T-cell (primary cell): ENCODE measurements around the gene CRTC3. TPM values are rescaled to one million over a fixed set of nuclear protein-coding genes. Genes with fewer than 3 reads are reported as not detected.
"Not testable (repeated sequence)": the region's sequence is repeated elsewhere in the genome, so short reads cannot be mapped to it uniquely, and the experiment has no call there.

Source experiments
- ATAC-seq, 4 experiments: fragments of 200-7000 bp in 3 of 4; fragments of 150-1000 bp in 1 of 4; cut with Tn5 transposase; replicated peaks in 1 of 4; 1 replicate in 3 of 4; 2 replicates in 1 of 4; pipeline ENCODE4 v1.10.0; 2021; ENCODE audit warnings: moderate library complexity in 3 of 4, mild to moderate bottlenecking in 2 of 4, moderate number of reproducible peaks in 1 of 4
- CTCF ChIA-PET, 2 donors: fragments of 300-600 bp; sonication (Branson Sonifier 250); formaldehyde crosslinking; loops; one replicate each; lab custom pipeline; 2022; ENCODE audit warnings: antibody characterized with exemption in 2 of 2; lab: Charles Lee
- POLR2A ChIA-PET, 2 donors: fragments of 300-600 bp; sonication (Branson Sonifier 250); formaldehyde crosslinking; loops; one replicate each; lab custom pipeline; 2022; ENCODE audit warnings: antibody characterized with exemption in 2 of 2; lab: Charles Lee
- DNase-seq, 35 experiments: peaks; one replicate each; pipeline versions ENCODE4 v3.0.0 to v3.0.0-alpha.2; 2013 to 2023
- H3K27ac ChIP-seq: one replicate; pipeline ENCODE4 v1.5.1; 2013; ENCODE audit warnings: low read length
- H3K27me3 ChIP-seq, 2 experiments: replicated peaks in 1 of 2; 1 replicate in 1 of 2; 2 replicates in 1 of 2; pipeline versions ENCODE4 v1.6.1 to v1.7.0; 2013; ENCODE audit warnings: low read length in 1 of 2, mixed read lengths in 1 of 2; ENCODE audit not compliant: control insufficient read depth in 2 of 2, insufficient read depth in 2 of 2; ENCODE audit errors: extremely low read depth in 1 of 2
- H3K36me3 ChIP-seq, 2 donors: 1 replicate in 1 of 2; 2 replicates in 1 of 2; pipeline versions ENCODE4 v1.6.1 to v1.7.0; 2013; ENCODE audit warnings: low read length in 1 of 2; ENCODE audit not compliant: control insufficient read depth in 2 of 2, insufficient read depth in 1 of 2; ENCODE audit errors: extremely low read depth in 1 of 2
- H3K4me1 ChIP-seq, 2 experiments: 1 replicate in 1 of 2; 2 replicates in 1 of 2; pipeline versions ENCODE4 v1.6.1 to v1.7.0; 2013; ENCODE audit warnings: low read length in 2 of 2, mixed read lengths in 1 of 2; ENCODE audit not compliant: insufficient read depth in 2 of 2, control insufficient read depth in 1 of 2; ENCODE audit errors: extremely low read depth in 1 of 2
- H3K4me3 ChIP-seq, 2 donors: 1 replicate in 1 of 2; 2 replicates in 1 of 2; pipeline versions ENCODE4 v1.5.1 to v1.7.0; 2013; ENCODE audit warnings: mild to moderate bottlenecking in 2 of 2, low read length in 1 of 2, moderate library complexity in 1 of 2; ENCODE audit not compliant: control insufficient read depth in 1 of 2; ENCODE audit errors: extremely low read depth in 1 of 2
- H3K9me3 ChIP-seq: 2 replicates; pipeline ENCODE4 v1.7.0; 2013
- H3K27ac Mint-ChIP-seq, 2 donors: one replicate each; pipeline ENCODE4 v1.8.0; 2020 to 2021; ENCODE audit warnings: mild to moderate bottlenecking in 2 of 2, mixed read lengths in 2 of 2
- H3K27me3 Mint-ChIP-seq, 2 donors: one replicate each; pipeline ENCODE4 v1.8.0; 2021 to 2022; ENCODE audit warnings: mixed read lengths in 2 of 2
- H3K36me3 Mint-ChIP-seq: one replicate; pipeline ENCODE4 v1.8.0; 2021; ENCODE audit warnings: mixed read lengths
- H3K4me1 Mint-ChIP-seq, 3 donors: one replicate each; pipeline ENCODE4 v1.8.0; 2020 to 2022; ENCODE audit warnings: mixed read lengths in 3 of 3, mild to moderate bottlenecking in 1 of 3
- H3K4me3 Mint-ChIP-seq, 3 donors: one replicate each; pipeline ENCODE4 v1.8.0; 2020 to 2022; ENCODE audit warnings: mild to moderate bottlenecking in 3 of 3, mixed read lengths in 3 of 3, moderate library complexity in 3 of 3
- H3K9me3 Mint-ChIP-seq, 3 donors: one replicate each; pipeline ENCODE4 v1.8.0; 2020 to 2022; ENCODE audit warnings: mixed read lengths in 3 of 3
- WGBS: methylation state at CpG from one replicate; pipeline ENCODE4 v1.1.5; 2013; ENCODE audit warnings: missing lambda C conversion rate; ENCODE audit not compliant: insufficient coverage; 5-methylcytosine and 5-hydroxymethylcytosine counted together
- total RNA-seq, 35 experiments: library from RNA in 6 of 35; stranded (reverse) in 6 of 35; fragments of 120-200 nt in 1 of 35; gene quantifications; one replicate each; pipeline versions ENCODE4 v1.2.1 to v1.2.4 and lab custom pipeline; 2013 to 2026

CRTC3 gene
- total RNA-seq, 5 donors from 2014 or later (not counting 1 experiment from before 2014, with no cell fraction given), result 88.3 to 119 (median 89.1) TPM

- peak overlapping the region; percentile 74 to 87 (median 77) for H3K4me3 Mint-ChIP-seq
- Histone ChIP-seq H3K9me3 (no peaks in the 10 kb centered on the region), H3K27me3 (peaks cover 0 to 46% of the 10 kb centered on the region in 2 experiments), H3K36me3 (no peaks in the 10 kb centered on the region), H3K4me3 (peak overlapping the region; percentile 65 to 74), H3K27ac (no peak overlapping the region), H3K4me1 (peaks cover 27 to 53% of the 10 kb centered on the region in 2 experiments)
- peaks cover under 1 to 14% of the 10 kb centered on the region in 2 donors for H3K27me3 Mint-ChIP-seq
- H3K9me3 Mint-ChIP-seq, result no peaks in the 10 kb centered on the region
- POLR2A ChIA-PET, result interaction anchor here in 1 of 2 donors (0.7 kb wide), 1 partner anchor 17 kb away, joined by 4 read pairs; no protein-coding TSS in a partner anchor
- ATAC-seq, result no peak
- H3K4me1 Mint-ChIP-seq, result peaks cover 50 to 57% (median 57%) of the 10 kb centered on the region in 3 donors
- no peak for DNase-seq
- H3K27ac Mint-ChIP-seq, result peak overlapping the region in 1 of 2 donors; percentile 34
- H3K36me3 Mint-ChIP-seq, result no peaks in the 10 kb centered on the region
- CTCF ChIA-PET, result interaction anchor here in 1 of 2 donors (0.7 kb wide), 1 partner anchor 16 kb away, joined by 6 read pairs; no protein-coding TSS in a partner anchor
- WGBS, result 69% methylated on average over 27 of the region's 28 CpGs
Observed at GRCh38 chr15:90664650-90665287, 135.0 kb downstream of the CRTC3 start.

DNA sequence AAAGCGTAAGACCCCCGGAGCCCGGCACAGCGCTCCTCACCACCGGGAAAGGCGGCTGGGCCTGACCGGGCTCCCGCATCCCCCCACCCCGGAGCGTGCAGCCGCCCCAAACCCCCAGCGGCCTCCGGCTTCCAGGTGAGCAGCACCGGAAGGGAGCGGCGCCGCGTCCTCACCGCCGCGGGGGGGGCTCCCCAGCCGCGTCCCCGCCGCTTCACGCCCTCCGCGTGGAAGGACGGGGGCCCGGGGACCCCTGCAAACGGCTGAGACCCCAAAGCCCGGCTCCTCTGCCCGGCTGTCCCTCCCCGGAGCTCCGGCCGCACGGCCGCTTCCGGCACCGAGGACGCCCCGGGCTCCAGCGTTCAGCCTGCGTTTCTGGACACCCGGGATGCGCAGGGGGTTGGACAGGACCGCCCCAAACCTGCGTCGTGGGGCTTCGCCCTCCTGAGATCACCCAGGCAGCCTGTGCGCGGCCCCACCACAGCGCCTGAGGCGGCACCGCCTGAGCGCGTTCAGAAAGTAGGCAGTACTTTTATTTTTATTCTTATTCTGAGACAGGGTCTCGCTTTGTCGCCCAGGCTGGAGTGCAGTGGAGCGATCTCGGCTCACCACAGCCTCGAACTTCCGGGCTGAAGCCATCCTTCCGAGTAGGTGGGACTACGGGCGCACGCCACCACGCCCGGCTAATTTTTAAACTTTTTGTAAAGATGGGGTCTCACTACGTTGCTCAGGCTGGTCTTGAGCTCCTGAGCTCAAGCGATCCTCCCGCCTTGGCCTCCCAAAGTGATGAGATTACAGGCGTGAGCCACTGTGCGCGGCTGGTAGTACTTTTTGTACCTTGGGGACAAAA is 135.8 kb downstream of the CRTC3 start:
- WGBS, result 3% methylated on average over 74 of the region's 75 CpGs
- Histone ChIP-seq H3K9me3 (no peaks in the 10 kb centered on the region), H3K36me3 (no peaks in the 10 kb centered on the region), H3K4me3 (peak overlapping the region; percentile 65 to 74), H3K27ac (peak overlapping the region; percentile 49), H3K27me3 (peaks cover 0 to 41% of the 10 kb centered on the region in 2 experiments), H3K4me1 (peaks cover 20 to 45% of the 10 kb centered on the region in 2 experiments)
- Mint-ChIP-seq H3K36me3 (no peaks in the 10 kb centered on the region), H3K9me3 (no peaks in the 10 kb centered on the region), H3K4me3 (peak overlapping the region; percentile 72 to 87 (median 74)), H3K27ac (peak overlapping the region in 1 of 2 donors; percentile 46), H3K27me3 (peaks cover 0 to 13% of the 10 kb centered on the region in 2 donors), H3K4me1 (peaks cover 42 to 50% (median 50%) of the 10 kb centered on the region in 3 donors)
- ChIA-PET CTCF (no interaction called here), POLR2A (no interaction called here)
- ATAC-seq, result peak; percentile 47 to 59 (median 52)
- peak in 22 of 35 experiments; percentile 9 to 45 (median 21) for DNase-seq

DNA sequence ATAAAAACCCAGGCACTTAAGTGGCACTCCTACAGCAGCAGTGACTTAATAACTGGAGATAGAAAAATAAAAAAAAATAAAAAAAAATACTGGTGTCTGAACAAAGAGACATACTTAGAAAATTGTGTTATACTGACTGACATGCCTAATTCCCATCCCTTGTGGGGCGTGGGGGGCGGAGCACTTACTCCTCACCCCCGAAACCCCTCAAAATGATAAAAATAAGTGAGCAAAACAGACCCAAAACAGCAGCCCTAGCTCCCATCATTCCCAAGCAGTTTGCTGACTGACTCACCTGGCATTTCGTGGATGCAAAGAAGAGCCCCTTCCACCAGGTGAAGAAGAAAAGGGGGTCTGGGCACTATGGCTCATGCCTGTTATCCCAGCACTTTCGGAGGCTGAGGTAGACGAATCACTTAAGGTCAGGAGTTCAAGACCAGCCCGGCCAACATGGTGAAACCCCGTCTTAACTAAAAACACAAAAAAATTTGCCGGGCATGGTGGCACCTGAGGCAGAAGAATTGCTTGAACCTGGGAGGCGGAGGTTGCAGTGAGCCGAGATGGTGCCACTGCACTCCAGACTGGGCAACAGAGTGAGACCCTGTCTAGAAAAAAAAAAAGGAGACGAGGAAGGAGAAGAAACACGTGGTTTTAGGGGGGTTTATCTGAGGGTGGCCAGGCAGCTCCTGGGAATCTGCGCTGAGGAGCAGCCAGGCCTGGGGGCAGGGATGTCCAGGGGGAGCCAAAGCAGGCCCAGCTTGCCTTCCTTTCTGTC is 136.6 kb downstream of the CRTC3 start:
- Mint-ChIP-seq H3K36me3 (no peaks in the 10 kb centered on the region), H3K4me1 (peaks cover 34 to 42% (median 42%) of the 10 kb centered on the region in 3 donors), H3K4me3 (peak overlapping the region; percentile 72 to 87 (median 74)), H3K27me3 (peaks cover 0 to 13% of the 10 kb centered on the region in 2 donors), H3K9me3 (no peaks in the 10 kb centered on the region), H3K27ac (peak overlapping the region in 1 of 2 donors; percentile 57)
- ATAC-seq (no peak), DNase-seq (no peak)
- Histone ChIP-seq H3K4me1 (peaks cover 14 to 38% of the 10 kb centered on the region in 2 experiments), H3K9me3 (no peaks in the 10 kb centered on the region), H3K27me3 (peaks cover 0 to 37% of the 10 kb centered on the region in 2 experiments), H3K4me3 (peak overlapping the region; percentile 65 to 74), H3K36me3 (no peaks in the 10 kb centered on the region), H3K27ac (no peak overlapping the region)
- 86% methylated on average over 9 of the region's 14 CpGs for WGBS
- ChIA-PET POLR2A (no interaction called here), CTCF (no interaction called here)

DNA sequence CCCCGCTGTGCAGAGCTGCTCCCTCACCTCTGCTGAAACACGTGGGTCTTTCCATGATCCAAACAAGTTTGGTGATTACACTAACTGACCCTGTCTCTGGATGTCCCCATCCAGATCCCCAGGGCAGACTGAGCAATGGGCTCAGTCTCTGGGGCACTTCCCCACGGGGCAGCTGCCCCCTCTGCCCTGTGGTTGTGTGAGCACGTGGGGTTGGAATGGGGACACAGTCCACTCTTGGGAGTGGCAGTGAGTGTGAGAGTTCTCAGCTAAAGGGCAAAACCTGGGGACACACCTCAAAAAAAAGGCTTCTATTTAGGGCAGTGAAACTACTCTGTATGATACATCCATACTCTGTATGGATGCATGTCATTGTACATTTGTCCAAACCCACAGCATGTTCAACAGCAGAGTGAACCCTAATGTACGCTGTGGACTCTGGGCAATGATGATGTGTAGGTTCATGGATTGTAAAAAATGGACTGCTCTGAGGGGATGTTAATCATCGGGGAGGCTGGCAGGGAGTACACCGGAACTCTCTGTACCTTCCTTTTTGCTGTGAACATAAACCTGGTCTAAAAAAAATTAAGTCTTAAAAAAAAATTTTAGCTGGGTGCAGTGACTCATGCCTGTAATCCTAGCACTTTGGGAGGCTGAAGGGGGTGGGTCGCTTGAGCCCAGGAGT is 137.5 kb downstream of the CRTC3 start:
- Histone ChIP-seq H3K36me3 (no peaks in the 10 kb centered on the region), H3K4me3 (no peak overlapping the region), H3K4me1 (peaks cover 8 to 29% of the 10 kb centered on the region in 2 experiments), H3K27ac (no peak overlapping the region), H3K27me3 (peaks cover 0 to 42% of the 10 kb centered on the region in 2 experiments), H3K9me3 (no peaks in the 10 kb centered on the region)
- WGBS, result 78% methylated on average over 5 of the region's 8 CpGs
- Mint-ChIP-seq H3K27me3 (peaks cover 0 to 13% of the 10 kb centered on the region in 2 donors), H3K4me3 (peak overlapping the region; percentile 31 to 87 (median 53)), H3K27ac (peak overlapping the region in 1 of 2 donors; percentile 57), H3K4me1 (peaks cover 25 to 36% (median 34%) of the 10 kb centered on the region in 3 donors), H3K9me3 (no peaks in the 10 kb centered on the region), H3K36me3 (no peaks in the 10 kb centered on the region)
- DNase-seq, result no peak
- ATAC-seq, result peak in 2 of 4 experiments; percentile 19 to 38
- ChIA-PET CTCF (no interaction called here), POLR2A (no interaction called here)

- H3K27ac Mint-ChIP-seq, H3K36me3 Mint-ChIP-seq, H3K27ac ChIP-seq, H3K9me3 ChIP-seq, H3K4me3 Mint-ChIP-seq, DNase-seq, H3K4me3 ChIP-seq, ATAC-seq, H3K36me3 ChIP-seq, CTCF ChIA-PET, H3K9me3 Mint-ChIP-seq: not testable (repeated sequence)
- H3K4me1 Mint-ChIP-seq, result peaks cover 23 to 30% (median 29%) of the 10 kb centered on the region in 3 donors
- POLR2A ChIA-PET, result interaction anchor here in 1 of 2 donors (0.7 kb wide), 1 partner anchor 327 kb away, joined by 3 read pairs; no protein-coding TSS in a partner anchor
- H3K27me3 Mint-ChIP-seq, result peaks cover 0 to 13% of the 10 kb centered on the region in 2 donors
- 71% methylated on average over 1 of the region's 7 CpGs for WGBS
- H3K4me1 ChIP-seq, result peaks cover 6 to 24% of the 10 kb centered on the region in 2 experiments
- peaks cover 0 to 41% of the 10 kb centered on the region in 2 experiments for H3K27me3 ChIP-seq
Observed at GRCh38 chr15:90667755-90668345, 138.1 kb downstream of the CRTC3 start.
